CD1c-positive myeloid dendritic cell (primary cell): ENCODE results near the gene VAMP3.

ENCODE experiments used
- DNase-seq: peaks from one replicate; pipeline ENCODE4 v3.0.0-alpha.2; 2016; ENCODE audit errors: extremely low spot score

VAMP3 gene

GRCh38 chr1:7813677-7814373, 42.7 kb downstream of the VAMP3 start:
- no peak for DNase-seq

GRCh38 chr1:7821282-7821681, 50.2 kb downstream of the VAMP3 start:
- DNase-seq, result no peak

DNA sequence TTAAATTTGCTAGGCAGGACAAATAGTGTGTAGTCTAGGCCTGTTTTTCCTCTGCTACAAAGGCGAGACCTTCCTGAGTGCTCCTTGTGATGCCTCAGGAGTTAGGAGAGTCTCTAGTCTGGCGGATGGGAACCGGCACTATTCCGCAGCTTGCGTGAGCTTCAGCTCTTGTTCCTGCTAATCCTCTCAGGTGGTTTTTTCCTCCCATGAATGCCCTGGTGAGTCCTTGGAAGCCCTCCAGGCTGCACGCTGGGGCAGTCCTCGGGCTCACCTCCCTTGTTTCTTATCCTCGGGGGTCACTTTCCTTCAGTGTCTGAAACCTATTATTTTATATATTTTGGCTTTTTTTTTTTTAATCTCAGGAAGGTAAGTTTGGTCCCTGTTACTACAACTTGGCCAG, 53.6 kb downstream of the VAMP3 start:
- DNase-seq, result no peak

DNA sequence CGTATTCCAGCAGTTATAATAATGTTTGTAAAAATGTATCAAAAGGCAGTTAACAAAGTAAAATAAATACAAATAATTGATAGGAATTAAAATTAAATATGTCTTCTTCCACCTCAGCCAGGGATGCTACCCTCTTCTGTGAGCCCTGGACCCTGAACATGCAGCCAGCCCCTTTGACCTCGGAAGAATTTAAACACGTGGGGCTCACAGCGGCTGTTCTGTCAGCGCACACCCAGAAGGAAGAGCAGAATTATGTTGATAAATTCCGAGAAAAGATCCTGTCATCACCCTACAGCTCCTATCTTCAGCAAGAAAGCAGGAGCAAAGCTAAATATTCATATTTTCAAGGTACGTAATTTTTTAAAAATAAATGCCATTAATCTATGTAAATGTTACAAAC, 55.3 kb downstream of the VAMP3 start:
- no peak for DNase-seq

- DNase-seq, result no peak
These were observed 56.2 kb downstream of the VAMP3 start for GRCh38 chr1:7827126-7827955.
